ENCODE measurements around the gene SPNS2. TPM values are rescaled to one million over a fixed set of nuclear protein-coding genes. Genes with fewer than 3 reads are reported as not detected.

Gene SPNS2
- total and polyA plus RNA-seq, 10 of the 15 experiments (the other 5 are each of a cell fraction or from before 2014, with no cell fraction given), result 0.04 to 1.1 (median 0.23) TPM; not detected in 2

- TF ChIP-seq RBBP5 (conservative IDR thresholded peaks at IDR 0.05) (no peak), HDAC2 (IDR thresholded peaks at IDR 0.05) (no peak), E2F4 (IDR thresholded peaks at IDR 0.05; ENCODE audit: low read depth, low read length) (no peak), CHD4 (IDR thresholded peaks at IDR 0.05) (no peak)
These were observed 2.7 kb downstream of the SPNS2 start (continued) for GRCh38 chr17:4501295-4501949.

- WGBS (ENCODE audit: insufficient coverage, insufficient replicate concordance, low lambda C conversion rate, missing lambda C conversion rate), result 49% methylated on average over 18 of the region's 18 CpGs
- H3K36me3 ChIP-seq (ENCODE audit: control insufficient read depth in 2 of 2, insufficient read depth in 2 of 2, low read length in 1 of 2), result no peaks in the 10 kb centered on the region
- BruUV-seq (replicated peaks), result no TSS peak
- no peak overlapping the region for H3K27ac ChIP-seq (ENCODE audit: control insufficient read depth, insufficient read depth)
- H2AFZ ChIP-seq (ENCODE audit: control insufficient read depth, low read depth, low read length), result no peak overlapping the region
- H4K20me1 ChIP-seq (ENCODE audit: control insufficient read depth, insufficient read depth), result no peaks in the 10 kb centered on the region
- ChIA-PET SMC1A (ENCODE audit: uncharacterized antibody, unreplicated experiment) (no interaction called here), RAD21 (ENCODE audit: unreplicated experiment) (no interaction called here), POLR2A (no interaction called here), CTCF (no interaction called here)
- 0 out of 2 replicates have a peak, but pooled peaks cover 5% of the 10 kb centered on the region for H3K4me1 ChIP-seq (ENCODE audit: control insufficient read depth, insufficient read depth, low read length)
- no peaks in the 10 kb centered on the region for H3K9me3 ChIP-seq (replicated peaks; ENCODE audit: control insufficient read depth, insufficient read depth, low read length)
- in situ Hi-C loops (cut with MboI), result no loop called here
- no peak overlapping the region for H3K4me3 ChIP-seq
- intact Hi-C loops (cut with micrococcal nuclease; ENCODE audit: unreplicated experiment), result no loop called here
- FAIRE-seq, result no peak
- H3K9ac ChIP-seq (ENCODE audit: control insufficient read depth, insufficient read depth, low read length), result no peak overlapping the region
- no peaks in the 10 kb centered on the region for H3K79me2 ChIP-seq (ENCODE audit: control insufficient read depth, insufficient read depth, low read length)
- DNase-seq (ENCODE audit: low read depth, low spot score), result no peak
- H3K27me3 ChIP-seq (replicated peaks in 1 of 2; ENCODE audit: control insufficient read depth in 2 of 2, insufficient read depth in 2 of 2, low read length in 1 of 2), result peaks cover 11 to 16% of the 10 kb centered on the region in 2 experiments
- ATAC-seq, result no peak
- H3K4me2 ChIP-seq (ENCODE audit: control insufficient read depth, insufficient read depth), result no peak overlapping the region
- no peak for TF ChIP-seq IRF3 (IDR thresholded peaks at IDR 0.05)
- no peak for TF ChIP-seq EGR1 (IDR thresholded peaks at IDR 0.05; ENCODE audit: borderline replicate concordance in 1 of 2, low read depth in 2 of 2, low read length in 2 of 2)
- TF ChIP-seq POLR2AphosphoS2 (IDR thresholded peaks at IDR 0.05; ENCODE audit: low read depth, low read length), result no peak
- no peak for TF ChIP-seq BRCA1 (IDR thresholded peaks at IDR 0.05; ENCODE audit: low read depth, low read length)
- no peak for TF ChIP-seq SPI1 (IDR thresholded peaks at IDR 0.05; ENCODE audit: borderline replicate concordance, insufficient read depth, low read depth, low read length)
- TF ChIP-seq REST (IDR thresholded peaks at IDR 0.05; ENCODE audit: low read depth, low read length), result no peak
- TF ChIP-seq SMAD1 (IDR thresholded peaks at IDR 0.05; ENCODE audit: low read depth, partially characterized antibody), result no peak
- no peak for TF ChIP-seq CBX3 (IDR thresholded peaks at IDR 0.05; ENCODE audit: borderline replicate concordance, low read depth)
These were observed 3.9 kb downstream of the SPNS2 start for GRCh38 chr17:4502466-4503154.
